GM12891 (cell line): ENCODE measurements around the gene SPSB4.
"Not testable (repeated sequence)": the region's sequence is repeated elsewhere in the genome, so short reads cannot be mapped to it uniquely, and the experiment has no call there.

Source experiments
- PAX5 ChIP-seq: IDR thresholded peaks from 2 replicates; pipeline ENCODE4 v1.6.1; 2011; ENCODE audit warnings: low read length, moderate library complexity, mild to moderate bottlenecking; ENCODE audit not compliant: insufficient read depth, severe bottlenecking
- POLR2A ChIP-seq: IDR thresholded peaks from 2 replicates; pipeline ENCODE4 v1.6.1; 2011; ENCODE audit warnings: low read depth, low read length, control low read depth
- POLR2AphosphoS5 ChIP-seq: IDR thresholded peaks from 2 replicates; pipeline ENCODE4 v1.6.1; 2011; ENCODE audit warnings: low read depth, low read length, control low read depth
- TAF1 ChIP-seq: IDR thresholded peaks from 2 replicates; pipeline ENCODE4 v1.6.1; 2011; ENCODE audit warnings: low read depth, low read length, control low read depth

GRCh38 chr3:141113680-141114079, 62.5 kb downstream of the SPSB4 start:
- TF ChIP-seq POLR2A, TAF1, POLR2AphosphoS5, PAX5: not testable (repeated sequence)
